Large intestine (tissue), 12 donors: ENCODE data around the gene TMSB4Y. TPM values are rescaled to one million over a fixed set of nuclear protein-coding genes. Genes with fewer than 3 reads are reported as not detected.

Experiments
- DNase-seq, 2 donors: peaks; one replicate each; pipeline versions ENCODE4 v3.0.0 to v3.0.0-alpha.2; 2013
- H3K27ac ChIP-seq: one replicate; pipeline ENCODE4 v1.5.1; 2013; ENCODE audit warnings: low read length
- H3K27me3 ChIP-seq: 2 replicates; pipeline ENCODE4 v1.6.1; 2013; ENCODE audit warnings: low read length; ENCODE audit not compliant: control insufficient read depth, insufficient read depth
- H3K36me3 ChIP-seq: 2 replicates; pipeline ENCODE4 v1.6.1; 2013; ENCODE audit warnings: low read length; ENCODE audit not compliant: control insufficient read depth, insufficient read depth
- H3K4me1 ChIP-seq: one replicate; pipeline ENCODE4 v1.6.1; 2013; ENCODE audit warnings: low read length; ENCODE audit not compliant: control insufficient read depth, insufficient read depth
- H3K4me3 ChIP-seq: one replicate; pipeline ENCODE4 v1.5.1; 2013; ENCODE audit warnings: low read length
- H3K9me3 ChIP-seq: one replicate; pipeline ENCODE4 v1.6.1; 2013; ENCODE audit warnings: mild to moderate bottlenecking, low read depth, low read length, moderate library complexity; ENCODE audit not compliant: control insufficient read depth
- WGBS: methylation state at CpG from one replicate; pipeline ENCODE4 v1.1.5; 2013; ENCODE audit warnings: low lambda C conversion rate; ENCODE audit not compliant: insufficient coverage; 5-methylcytosine and 5-hydroxymethylcytosine counted together
- long read RNA-seq, 11 donors: transcript quantifications; one replicate each; lab custom pipeline, GENCODE V29; 2026
- polyA plus RNA-seq: library from polyadenylated mRNA; unstranded; fragments of 120-200 nt; gene quantifications from one replicate; pipeline ENCODE4 v1.2.1, GENCODE V29; 2013

TMSB4Y gene
- 2.0 TPM for polyA plus RNA-seq
- long read RNA-seq, donor 1, result 0 reads
- long read RNA-seq, donor 2, partial matches to known transcripts, result 0 of 2 reads
- long read RNA-seq, donor 2, other reads (novel, unspliced or antisense), result 0 of 2 reads
- long read RNA-seq, donor 3, result 0 reads
- long read RNA-seq, donor 4, result 0 reads
- long read RNA-seq, donor 5, result 0 reads
- long read RNA-seq, donor 6, result 0 reads
- long read RNA-seq, donor 7, result 0 reads
- long read RNA-seq, donor 8, result 0 reads
- long read RNA-seq, donor 9, result 0 reads
- long read RNA-seq, donor 10, result 0 reads
- long read RNA-seq, donor 11, result 0 reads

DNA sequence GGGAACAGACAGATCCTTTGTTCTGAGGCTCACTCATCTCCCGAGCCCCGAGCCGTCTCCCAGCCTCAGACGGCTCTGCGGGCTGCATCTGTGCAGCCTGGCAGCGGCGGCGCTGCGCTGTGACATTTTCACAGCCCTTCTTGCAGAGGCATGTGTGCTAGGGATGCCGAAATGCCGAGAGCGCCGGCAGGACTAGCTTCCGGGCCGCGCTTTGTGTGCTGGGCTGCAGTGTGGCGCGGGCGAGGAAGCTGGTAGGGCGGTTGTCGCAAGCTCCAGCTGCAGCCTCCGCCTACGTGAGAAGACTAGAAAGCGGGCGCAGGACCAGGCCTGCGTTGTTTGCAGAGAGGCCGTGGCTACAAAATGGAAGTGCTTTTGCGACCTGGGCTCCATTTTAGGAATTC, at the start of gene TMSB4Y:
TMSB4Y (plus strand) TSS at position 332 of the 401 bp plus-strand sequence.
- Histone ChIP-seq H3K9me3 (no peaks in the 10 kb centered on the region), H3K27me3 (no peaks in the 10 kb centered on the region), H3K36me3 (no peaks in the 10 kb centered on the region), H3K4me1 (no peaks in the 10 kb centered on the region), H3K4me3 (peak within 1 kb of the TSS; percentile 54), H3K27ac (peak within 1 kb of the TSS; percentile 87)
- DNase-seq, result peak in 1 of 2 donors; percentile 86
- WGBS, result no CpG with 5 or more reads among the region's 28 CpGs

DNA sequence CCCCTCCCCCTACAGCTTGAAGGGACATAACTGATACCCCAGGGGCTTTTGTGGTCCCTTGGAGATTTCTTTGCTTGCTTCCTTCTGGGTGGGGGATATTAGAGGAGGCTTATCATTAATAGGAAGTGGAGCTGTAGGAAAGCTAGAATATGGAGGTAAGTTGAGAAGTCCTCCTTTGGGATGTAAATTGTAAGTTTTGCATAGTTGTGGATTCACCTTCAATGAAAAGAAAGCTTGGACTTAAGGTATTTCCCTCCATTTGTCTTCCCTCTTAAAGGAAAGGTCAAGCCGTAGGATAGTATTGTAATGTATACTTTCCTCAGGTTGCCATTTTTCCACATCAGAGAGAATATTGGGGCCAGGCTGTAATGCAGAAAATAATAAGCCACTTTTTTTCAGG, 39.5 kb upstream of the TMSB4Y start:
- no peak overlapping the region for H3K4me3 ChIP-seq
- H3K27me3 ChIP-seq, result no peaks in the 10 kb centered on the region
- H3K27ac ChIP-seq, result no peak overlapping the region
- no peaks in the 10 kb centered on the region for H3K9me3 ChIP-seq
- WGBS, result no CpG with 5 or more reads among the region's 1 CpG
- H3K4me1 ChIP-seq, result no peaks in the 10 kb centered on the region
- no peak for DNase-seq
- H3K36me3 ChIP-seq, result no peaks in the 10 kb centered on the region

DNA sequence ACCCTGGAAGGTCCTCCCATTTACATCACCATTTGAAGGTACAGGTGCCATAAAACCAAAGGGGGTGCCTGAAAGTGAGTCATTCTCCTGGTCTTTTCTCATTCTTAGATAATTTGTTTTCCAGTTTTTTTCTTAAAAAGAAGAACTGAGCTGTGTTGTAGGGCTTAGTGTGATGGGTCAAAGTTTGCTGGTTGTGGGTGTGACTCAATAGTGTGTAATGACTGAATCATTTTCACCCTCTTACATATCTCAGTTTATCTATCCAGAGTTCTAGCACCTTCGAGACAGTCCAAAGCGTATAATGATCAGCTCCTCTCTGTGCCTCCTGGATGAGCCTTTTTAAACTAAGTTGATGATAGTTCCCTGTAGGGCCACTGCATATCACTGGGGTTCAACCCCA, 32.6 kb upstream of the TMSB4Y start:
- Histone ChIP-seq H3K27me3 (no peaks in the 10 kb centered on the region), H3K4me1 (no peaks in the 10 kb centered on the region), H3K9me3 (no peaks in the 10 kb centered on the region), H3K36me3 (no peaks in the 10 kb centered on the region), H3K27ac (no peak overlapping the region), H3K4me3 (no peak overlapping the region)
- no peak for DNase-seq
- WGBS, result no CpG with 5 or more reads among the region's 2 CpGs

DNA sequence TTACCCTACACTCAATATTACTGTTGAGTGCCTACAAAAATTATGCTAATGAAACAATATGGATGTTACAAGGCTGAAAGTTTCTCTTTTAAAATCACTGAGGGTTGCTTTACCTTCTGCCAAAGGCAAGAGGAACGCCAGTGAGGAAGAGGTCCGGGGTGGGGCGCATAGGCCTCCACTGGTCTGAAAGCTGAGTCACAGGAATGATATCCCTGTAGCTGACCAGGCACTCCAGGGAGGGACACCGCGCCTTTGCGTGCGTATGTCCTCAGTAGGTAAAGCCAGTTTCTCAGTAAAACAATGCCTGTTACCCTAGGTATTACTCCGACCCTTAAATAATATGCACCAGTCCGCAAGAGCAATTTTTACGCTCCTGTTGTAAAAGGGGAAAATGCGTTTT, 1.4 kb upstream of the TMSB4Y start:
- H3K4me3 ChIP-seq, result peak overlapping the region; percentile 14
- H3K36me3 ChIP-seq, result no peaks in the 10 kb centered on the region
- no peaks in the 10 kb centered on the region for H3K27me3 ChIP-seq
- peak in 1 of 2 donors; percentile 3 for DNase-seq
- WGBS, result no CpG with 5 or more reads among the region's 11 CpGs
- H3K9me3 ChIP-seq, result no peaks in the 10 kb centered on the region
- no peaks in the 10 kb centered on the region for H3K4me1 ChIP-seq
- H3K27ac ChIP-seq, result no peak overlapping the region

DNA sequence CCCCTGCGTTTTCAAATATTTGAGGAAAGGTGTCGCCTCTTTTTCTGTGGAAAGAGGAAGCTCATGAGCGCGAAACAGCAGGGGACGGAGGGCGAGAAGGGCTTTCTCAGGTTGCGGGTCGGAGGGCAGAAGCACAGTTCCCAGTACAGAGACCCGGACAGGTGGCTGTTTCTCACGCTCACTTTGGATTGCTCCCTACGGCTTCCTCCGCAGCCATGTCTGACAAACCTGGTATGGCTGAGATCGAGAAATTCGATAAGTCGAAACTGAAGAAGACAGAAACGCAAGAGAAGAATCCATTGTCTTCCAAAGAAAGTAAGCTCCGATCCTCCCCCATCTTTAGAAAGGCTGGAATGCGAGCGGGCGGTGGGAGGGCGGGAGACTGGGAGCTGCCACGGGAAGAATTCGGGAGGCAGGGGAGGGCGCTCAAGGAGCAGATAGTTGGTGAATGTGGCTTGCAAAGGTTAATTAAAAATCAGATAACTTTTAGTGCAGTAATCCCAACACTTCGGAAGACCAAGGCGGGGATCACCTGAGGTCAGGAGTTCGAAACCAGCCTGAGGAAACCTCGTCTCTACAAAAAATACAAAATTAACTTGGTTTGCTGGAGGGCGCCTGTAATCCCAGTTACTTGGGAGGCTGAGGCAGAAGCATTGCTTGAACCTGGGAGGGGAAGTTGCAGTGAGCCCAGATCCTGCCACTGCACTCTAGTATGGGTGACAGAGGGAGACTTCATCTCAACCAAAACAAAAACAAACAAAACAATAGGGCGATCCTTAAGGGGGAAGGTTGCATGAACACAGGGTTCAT, 627 bp downstream of the TMSB4Y start:
- no CpG with 5 or more reads among the region's 30 CpGs for WGBS
- H3K9me3 ChIP-seq, result no peaks in the 10 kb centered on the region
- no peaks in the 10 kb centered on the region for H3K36me3 ChIP-seq
- H3K27me3 ChIP-seq, result no peaks in the 10 kb centered on the region
- H3K4me1 ChIP-seq, result no peaks in the 10 kb centered on the region
- peak overlapping the region; percentile 54 for H3K4me3 ChIP-seq
- DNase-seq, result peak in 1 of 2 donors; percentile 63
- H3K27ac ChIP-seq, result peak overlapping the region; percentile 87

DNA sequence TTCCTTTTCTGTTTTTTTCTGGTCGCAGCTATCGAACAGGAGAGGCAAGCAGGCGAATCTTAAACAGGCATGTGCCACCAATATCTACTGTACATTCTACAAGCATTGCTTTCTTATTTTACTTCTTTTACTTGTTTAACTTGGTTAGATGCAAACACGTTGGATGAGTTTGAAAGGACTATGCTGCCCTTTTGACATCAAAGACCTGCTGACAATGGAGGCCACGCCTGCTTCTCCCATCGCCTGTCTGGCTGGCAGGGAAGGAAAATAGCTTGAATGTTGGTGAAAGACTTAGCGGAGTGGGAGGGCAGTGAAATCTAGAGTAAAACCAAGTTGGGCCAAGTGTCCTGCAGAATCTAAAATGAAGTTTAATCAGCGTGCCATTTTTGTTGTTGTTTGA, 1.5 kb downstream of the TMSB4Y start:
- peak in 1 of 2 donors; percentile 32 for DNase-seq
- H3K27me3 ChIP-seq, result no peaks in the 10 kb centered on the region
- no peak overlapping the region for H3K27ac ChIP-seq
- H3K4me1 ChIP-seq, result no peaks in the 10 kb centered on the region
- 0% methylated on average over 2 of the region's 8 CpGs for WGBS
- H3K36me3 ChIP-seq, result no peaks in the 10 kb centered on the region
- peak overlapping the region; percentile 54 for H3K4me3 ChIP-seq
- no peaks in the 10 kb centered on the region for H3K9me3 ChIP-seq

DNA sequence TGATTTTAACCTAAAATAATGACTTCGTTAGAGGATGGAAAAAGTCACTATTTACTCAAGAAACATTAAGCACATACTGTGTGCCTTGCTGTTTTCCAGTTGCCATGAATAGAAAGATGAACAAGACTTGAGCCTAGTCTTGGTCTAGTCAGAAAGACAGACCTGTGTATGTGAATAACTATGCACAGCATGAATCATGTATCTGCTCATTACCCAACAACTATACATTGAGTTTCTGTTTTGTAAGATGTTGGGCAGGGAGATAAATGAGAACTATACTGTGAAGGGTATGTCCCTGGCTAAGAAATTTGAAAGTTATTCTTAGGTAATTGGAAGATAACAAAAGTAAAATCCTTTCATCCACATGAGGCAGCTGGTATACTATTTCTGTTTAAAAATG, 4.3 kb downstream of the TMSB4Y start:
- no peaks in the 10 kb centered on the region for H3K9me3 ChIP-seq
- H3K27ac ChIP-seq, result no peak overlapping the region
- 100% methylated on average over 1 of the region's 1 CpG for WGBS
- no peaks in the 10 kb centered on the region for H3K27me3 ChIP-seq
- H3K4me1 ChIP-seq, result no peaks in the 10 kb centered on the region
- no peak for DNase-seq
- H3K4me3 ChIP-seq, result no peak overlapping the region
- no peaks in the 10 kb centered on the region for H3K36me3 ChIP-seq

DNA sequence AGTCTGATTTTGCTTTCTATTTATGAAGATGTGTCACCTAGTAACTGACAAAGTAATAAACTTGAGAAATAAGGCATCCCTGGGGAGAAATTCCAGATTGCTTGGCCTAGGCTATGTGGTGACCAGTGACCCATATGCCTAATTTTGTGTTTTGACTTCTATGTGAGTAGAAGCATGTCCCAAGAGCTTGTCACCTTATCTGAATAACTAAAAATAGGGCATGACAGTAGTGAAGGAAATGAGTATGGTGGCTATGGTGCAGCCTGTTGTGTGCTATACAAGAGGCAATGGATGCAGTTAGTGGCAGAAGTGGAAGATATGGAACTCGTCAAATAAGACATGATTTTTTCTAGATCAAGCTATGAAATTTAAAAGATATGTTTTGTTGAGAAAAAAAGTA, 15.3 kb downstream of the TMSB4Y start:
- Histone ChIP-seq H3K27ac (no peak overlapping the region), H3K9me3 (no peaks in the 10 kb centered on the region), H3K36me3 (no peaks in the 10 kb centered on the region), H3K4me1 (no peaks in the 10 kb centered on the region), H3K4me3 (no peak overlapping the region), H3K27me3 (no peaks in the 10 kb centered on the region)
- DNase-seq, result no peak
- WGBS, result no CpG with 5 or more reads among the region's 1 CpG

DNA sequence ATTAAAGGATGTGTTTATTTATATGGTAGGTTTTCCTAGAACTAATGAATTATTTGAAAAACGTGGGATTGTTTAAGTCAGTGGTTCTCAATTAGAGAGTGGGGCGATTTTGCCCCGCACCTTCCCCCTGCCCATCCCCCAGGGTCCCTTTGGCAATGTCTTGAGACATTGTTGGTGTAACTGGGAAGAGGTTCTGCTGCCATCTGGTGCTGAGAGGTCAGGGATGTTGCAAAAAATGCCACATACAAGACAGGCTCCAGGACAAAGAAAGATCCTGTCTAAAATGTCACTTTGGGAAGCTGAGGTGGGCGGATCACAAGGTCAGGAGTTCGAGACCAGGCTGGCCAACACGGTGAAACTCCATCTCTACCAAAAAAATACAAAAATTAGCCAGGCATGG, 25.8 kb downstream of the TMSB4Y start:
- DNase-seq, result no peak
- Histone ChIP-seq H3K36me3 (no peaks in the 10 kb centered on the region), H3K4me3 (no peak overlapping the region), H3K9me3 (no peaks in the 10 kb centered on the region), H3K27me3 (no peaks in the 10 kb centered on the region), H3K4me1 (no peaks in the 10 kb centered on the region), H3K27ac (no peak overlapping the region)
- WGBS, result no CpG with 5 or more reads among the region's 6 CpGs

DNA sequence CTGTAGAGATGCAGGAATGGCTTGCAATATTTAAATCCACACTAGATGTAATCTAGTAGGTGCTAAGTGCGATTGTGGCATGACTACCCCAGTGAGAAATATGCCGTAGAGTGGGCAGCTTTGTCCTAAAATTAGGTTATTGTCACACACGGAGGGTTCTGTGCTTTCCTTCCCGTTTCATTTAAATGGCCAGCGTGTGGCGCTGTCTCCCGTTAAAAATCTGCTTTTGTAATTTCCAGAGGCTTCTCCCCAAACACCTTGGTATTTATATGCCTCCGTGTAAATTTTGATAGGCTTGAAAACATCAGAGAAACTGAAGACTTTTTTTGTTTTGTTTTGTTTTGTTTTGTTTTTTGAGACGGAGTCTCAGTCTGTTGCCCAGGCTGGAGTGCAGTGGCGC, 34.9 kb downstream of the TMSB4Y start:
- Histone ChIP-seq H3K4me3 (no peak overlapping the region), H3K4me1 (no peaks in the 10 kb centered on the region), H3K9me3 (no peaks in the 10 kb centered on the region), H3K27ac (no peak overlapping the region), H3K27me3 (no peaks in the 10 kb centered on the region), H3K36me3 (no peaks in the 10 kb centered on the region)
- no CpG with 5 or more reads among the region's 10 CpGs for WGBS
- DNase-seq, result no peak
